Calu3 (cell line): ENCODE results near the gene NTPCR. TPM values are rescaled to one million over a fixed set of nuclear protein-coding genes. Genes with fewer than 3 reads are reported as not detected.
"Not testable (repeated sequence)": the region's sequence is repeated elsewhere in the genome, so short reads cannot be mapped to it uniquely, and the experiment has no call there.

ENCODE experiments used
- BruUV-seq: library from RNA; stranded (reverse); fragments of 400-500 nt; replicated peaks from 2 replicates; lab custom pipeline; 2021; lab: Mats Ljungman, UMichigan
- CTCF ChIA-PET: fragments of 300-600 bp; sonication (Branson Sonifier 250); formaldehyde crosslinking; loops from one replicate; lab custom pipeline; 2022; ENCODE audit warnings: antibody characterized with exemption; lab: Charles Lee
- DNase-seq: peaks from one replicate; pipeline ENCODE4 v3.0.0; 2022
- H3K27ac Mint-ChIP-seq: one replicate; pipeline ENCODE4 v1.8.0; 2022; ENCODE audit warnings: mixed read lengths; ENCODE audit not compliant: unreplicated experiment
- H3K27me3 Mint-ChIP-seq: one replicate; pipeline ENCODE4 v1.8.0; 2022; ENCODE audit warnings: mixed read lengths; ENCODE audit not compliant: unreplicated experiment
- H3K36me3 Mint-ChIP-seq: one replicate; pipeline ENCODE4 v1.8.0; 2022; ENCODE audit warnings: mild to moderate bottlenecking, moderate library complexity, mixed read lengths; ENCODE audit not compliant: insufficient read depth, unreplicated experiment
- H3K4me1 Mint-ChIP-seq: one replicate; pipeline ENCODE4 v1.8.0; 2022; ENCODE audit warnings: mild to moderate bottlenecking, low read depth, mixed read lengths; ENCODE audit not compliant: unreplicated experiment
- H3K4me3 Mint-ChIP-seq: one replicate; pipeline ENCODE4 v1.8.0; 2022; ENCODE audit warnings: mild to moderate bottlenecking, low read depth, moderate library complexity, mixed read lengths; ENCODE audit not compliant: unreplicated experiment
- H3K9me3 Mint-ChIP-seq: one replicate; pipeline ENCODE4 v1.8.0; 2022; ENCODE audit warnings: low read depth, mixed read lengths; ENCODE audit not compliant: unreplicated experiment
- intact Hi-C: fragments of 100-400 bp; cut with micrococcal nuclease; formaldehyde crosslinking; loops from one replicate; pipeline ENCODE4 v1.10.0; 2022; ENCODE audit not compliant: unreplicated experiment
- total RNA-seq: library from RNA; stranded (reverse); gene quantifications from 2 replicates; pipeline ENCODE4 v1.2.3, GENCODE V29; 2022
- TF ChIP-seq, protein P1 (sequence below): fragments of 200-600 bp; IDR thresholded peaks from one replicate; pipeline ENCODE4 v1.8.0; 2022; ENCODE audit warnings: antibody characterized with exemption; ENCODE audit not compliant: unreplicated experiment

Gene NTPCR
- total RNA-seq, 1 experiment from 2014 or later: 39.2 TPM

DNA sequence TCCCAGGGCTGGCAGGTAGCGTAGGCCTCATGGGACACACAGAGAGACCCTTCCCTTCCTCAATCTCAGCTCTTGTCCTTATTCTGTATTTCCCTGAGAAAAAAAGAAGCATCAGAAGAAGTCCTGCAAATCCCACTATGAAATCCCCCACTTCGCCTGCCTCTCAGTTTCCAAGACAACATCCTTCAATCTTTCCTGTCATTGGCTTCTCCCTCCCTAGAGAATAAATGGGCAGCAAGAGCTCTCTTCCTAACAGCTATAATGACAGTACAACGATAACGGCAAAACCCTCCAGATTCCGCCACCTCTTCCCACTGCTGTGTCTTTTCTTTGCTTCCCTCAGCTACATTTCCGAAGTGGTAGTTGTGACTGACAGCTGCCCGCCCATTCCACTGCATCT, 41.6 kb upstream of the NTPCR start:
- no peak overlapping the region for H3K4me3 Mint-ChIP-seq
- TF ChIP-seq, protein P1, sequence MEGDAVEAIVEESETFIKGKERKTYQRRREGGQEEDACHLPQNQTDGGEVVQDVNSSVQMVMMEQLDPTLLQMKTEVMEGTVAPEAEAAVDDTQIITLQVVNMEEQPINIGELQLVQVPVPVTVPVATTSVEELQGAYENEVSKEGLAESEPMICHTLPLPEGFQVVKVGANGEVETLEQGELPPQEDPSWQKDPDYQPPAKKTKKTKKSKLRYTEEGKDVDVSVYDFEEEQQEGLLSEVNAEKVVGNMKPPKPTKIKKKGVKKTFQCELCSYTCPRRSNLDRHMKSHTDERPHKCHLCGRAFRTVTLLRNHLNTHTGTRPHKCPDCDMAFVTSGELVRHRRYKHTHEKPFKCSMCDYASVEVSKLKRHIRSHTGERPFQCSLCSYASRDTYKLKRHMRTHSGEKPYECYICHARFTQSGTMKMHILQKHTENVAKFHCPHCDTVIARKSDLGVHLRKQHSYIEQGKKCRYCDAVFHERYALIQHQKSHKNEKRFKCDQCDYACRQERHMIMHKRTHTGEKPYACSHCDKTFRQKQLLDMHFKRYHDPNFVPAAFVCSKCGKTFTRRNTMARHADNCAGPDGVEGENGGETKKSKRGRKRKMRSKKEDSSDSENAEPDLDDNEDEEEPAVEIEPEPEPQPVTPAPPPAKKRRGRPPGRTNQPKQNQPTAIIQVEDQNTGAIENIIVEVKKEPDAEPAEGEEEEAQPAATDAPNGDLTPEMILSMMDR: no peak
- no peaks in the 10 kb centered on the region for H3K9me3 Mint-ChIP-seq
- intact Hi-C loops: no loop called here
- CTCF ChIA-PET: interaction anchor here (0.6 kb wide), 1 partner anchor 316 kb away, joined by 5 read pairs; no protein-coding TSS in a partner anchor
- no peaks in the 10 kb centered on the region for H3K27me3 Mint-ChIP-seq
- no peaks in the 10 kb centered on the region for H3K36me3 Mint-ChIP-seq
- no peak overlapping the region for H3K27ac Mint-ChIP-seq
- BruUV-seq: no TSS peak
- DNase-seq: no peak
- no peaks in the 10 kb centered on the region for H3K4me1 Mint-ChIP-seq

DNA sequence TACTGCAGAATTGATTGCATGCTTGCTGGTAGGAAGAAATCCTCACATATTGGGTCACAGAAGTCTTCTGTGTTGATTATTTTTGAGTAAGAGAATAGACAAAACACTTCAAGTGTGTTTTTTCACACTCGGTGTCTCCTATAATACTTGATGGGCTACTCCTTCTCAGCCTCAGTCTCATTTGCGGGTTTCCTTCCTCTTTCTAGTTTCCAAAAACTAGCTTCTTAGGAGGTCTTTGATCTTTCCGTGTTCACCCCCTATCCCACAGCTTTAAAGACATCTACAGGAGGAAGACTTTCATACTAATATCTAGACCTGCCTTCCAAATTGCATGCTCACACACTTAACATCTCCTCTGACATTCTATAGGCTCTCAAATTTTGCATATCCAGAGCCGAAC, 40.7 kb upstream of the NTPCR start:
- Mint-ChIP-seq H3K27ac (no peak overlapping the region), H3K4me3 (no peak overlapping the region), H3K9me3 (no peaks in the 10 kb centered on the region), H3K27me3 (no peaks in the 10 kb centered on the region), H3K4me1 (no peaks in the 10 kb centered on the region), H3K36me3 (no peaks in the 10 kb centered on the region)
- TF ChIP-seq, protein P1: no peak
- CTCF ChIA-PET: no interaction called here
- intact Hi-C loops: no loop called here
- DNase-seq: no peak
- no TSS peak for BruUV-seq

DNA sequence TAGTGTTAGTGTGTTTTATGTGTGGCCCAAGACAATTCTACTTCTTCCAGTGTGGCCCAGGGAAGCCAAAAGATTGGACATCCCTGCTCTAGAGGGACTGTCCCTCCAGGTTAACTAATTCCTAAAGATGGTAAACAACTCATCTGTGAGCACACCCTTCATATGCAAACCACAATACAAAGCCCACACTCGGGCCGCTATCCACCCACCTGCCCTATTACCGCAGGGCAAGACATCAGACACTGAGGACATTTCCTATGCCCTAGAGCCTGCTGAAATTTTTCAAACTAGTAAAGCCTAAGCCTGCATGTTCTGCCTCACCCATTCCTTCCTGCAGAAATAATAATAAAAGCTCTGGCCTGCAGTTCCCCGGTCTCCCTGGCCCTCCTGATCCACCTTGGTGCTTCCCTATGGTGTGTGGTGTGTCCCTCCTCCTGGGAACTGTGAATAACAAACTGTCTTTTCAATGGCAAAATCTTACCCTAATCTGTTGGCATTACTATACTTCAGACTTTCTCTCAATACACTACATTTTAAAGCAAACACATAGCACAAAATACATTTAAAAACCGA, 39.3 kb upstream of the NTPCR start:
- H3K27ac Mint-ChIP-seq: no peak overlapping the region
- TF ChIP-seq, protein P1: no peak
- no peaks in the 10 kb centered on the region for H3K9me3 Mint-ChIP-seq
- no peaks in the 10 kb centered on the region for H3K36me3 Mint-ChIP-seq
- no TSS peak for BruUV-seq
- no peak overlapping the region for H3K4me3 Mint-ChIP-seq
- intact Hi-C loops: no loop called here
- CTCF ChIA-PET: no interaction called here
- no peak for DNase-seq
- no peaks in the 10 kb centered on the region for H3K27me3 Mint-ChIP-seq
- no peaks in the 10 kb centered on the region for H3K4me1 Mint-ChIP-seq

DNA sequence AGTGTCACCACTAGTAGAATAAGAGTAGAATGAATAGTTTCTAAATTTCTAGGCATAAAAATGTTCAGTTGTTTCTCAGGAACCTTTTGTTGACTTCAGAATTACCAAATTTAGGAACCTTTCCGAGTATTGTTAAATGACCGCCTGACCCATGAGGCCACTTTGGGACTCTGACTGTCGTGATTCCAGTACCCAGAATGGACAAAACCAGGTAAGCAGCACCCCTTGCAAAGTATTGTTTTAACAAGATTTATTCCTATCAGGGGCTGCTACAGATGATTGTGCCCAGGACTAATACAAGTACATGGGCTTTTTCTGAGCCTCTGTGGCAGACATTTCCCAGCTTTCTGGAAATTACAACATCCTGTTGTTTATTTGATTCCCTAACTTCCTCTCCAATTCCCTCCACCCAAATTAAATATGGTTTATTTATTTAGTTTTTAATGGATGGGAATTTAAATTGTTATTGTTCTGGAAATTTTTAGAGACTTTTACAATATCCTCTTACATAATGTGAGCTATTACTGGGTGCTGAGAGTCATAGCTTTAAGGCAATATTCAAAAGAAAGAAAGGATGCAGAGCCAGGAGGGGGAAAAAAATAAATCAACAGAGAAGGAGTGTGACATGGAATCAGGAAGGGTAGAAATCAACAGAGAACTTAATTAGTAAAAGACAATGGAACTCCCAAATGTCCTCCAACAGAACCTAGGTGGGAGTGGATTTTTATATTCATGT, 37.4 kb upstream of the NTPCR start:
- CTCF ChIA-PET: no interaction called here
- H3K36me3 Mint-ChIP-seq: no peaks in the 10 kb centered on the region
- DNase-seq: no peak

DNA sequence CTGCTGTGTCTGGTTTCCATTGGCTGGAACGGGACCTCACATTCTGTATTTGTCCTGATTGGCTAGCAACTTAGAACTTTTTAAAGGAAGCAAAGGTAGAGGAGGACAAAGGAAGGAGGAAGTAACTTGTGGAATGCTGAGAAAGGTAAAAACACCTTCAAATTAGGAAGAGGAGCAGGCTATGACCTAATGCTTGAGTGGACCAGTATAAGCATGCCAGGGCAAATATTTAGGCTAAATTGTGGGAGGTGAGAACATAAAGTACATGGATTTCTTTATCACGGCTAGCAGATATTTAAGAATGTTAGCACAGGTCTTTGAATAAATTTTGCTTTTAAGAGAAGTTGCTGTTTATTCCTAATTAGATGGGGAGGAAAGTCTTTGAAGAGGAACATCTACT, 36.1 kb upstream of the NTPCR start:
- not testable (repeated sequence) for H3K36me3 Mint-ChIP-seq

More for the DNA sequence above, 37.4 kb upstream of the NTPCR start:
- H3K4me3 Mint-ChIP-seq: no peak overlapping the region
- TF ChIP-seq, protein P1: no peak
- H3K27ac Mint-ChIP-seq: no peak overlapping the region
- H3K4me1 Mint-ChIP-seq: no peaks in the 10 kb centered on the region
- peaks cover 14% of the 10 kb centered on the region for H3K27me3 Mint-ChIP-seq
- peaks cover 3% of the 10 kb centered on the region for H3K9me3 Mint-ChIP-seq
- BruUV-seq: no TSS peak
- intact Hi-C loops: no loop called here

More for the DNA sequence above, 36.1 kb upstream of the NTPCR start:
- H3K4me3 Mint-ChIP-seq, BruUV-seq, H3K27ac Mint-ChIP-seq, DNase-seq, CTCF ChIA-PET, H3K9me3 Mint-ChIP-seq, H3K4me1 Mint-ChIP-seq, intact Hi-C loops: not testable (repeated sequence)
- peaks cover 14% of the 10 kb centered on the region for H3K27me3 Mint-ChIP-seq
